ENCODE data around the gene ARHGAP22.

Gene ARHGAP22

DNA sequence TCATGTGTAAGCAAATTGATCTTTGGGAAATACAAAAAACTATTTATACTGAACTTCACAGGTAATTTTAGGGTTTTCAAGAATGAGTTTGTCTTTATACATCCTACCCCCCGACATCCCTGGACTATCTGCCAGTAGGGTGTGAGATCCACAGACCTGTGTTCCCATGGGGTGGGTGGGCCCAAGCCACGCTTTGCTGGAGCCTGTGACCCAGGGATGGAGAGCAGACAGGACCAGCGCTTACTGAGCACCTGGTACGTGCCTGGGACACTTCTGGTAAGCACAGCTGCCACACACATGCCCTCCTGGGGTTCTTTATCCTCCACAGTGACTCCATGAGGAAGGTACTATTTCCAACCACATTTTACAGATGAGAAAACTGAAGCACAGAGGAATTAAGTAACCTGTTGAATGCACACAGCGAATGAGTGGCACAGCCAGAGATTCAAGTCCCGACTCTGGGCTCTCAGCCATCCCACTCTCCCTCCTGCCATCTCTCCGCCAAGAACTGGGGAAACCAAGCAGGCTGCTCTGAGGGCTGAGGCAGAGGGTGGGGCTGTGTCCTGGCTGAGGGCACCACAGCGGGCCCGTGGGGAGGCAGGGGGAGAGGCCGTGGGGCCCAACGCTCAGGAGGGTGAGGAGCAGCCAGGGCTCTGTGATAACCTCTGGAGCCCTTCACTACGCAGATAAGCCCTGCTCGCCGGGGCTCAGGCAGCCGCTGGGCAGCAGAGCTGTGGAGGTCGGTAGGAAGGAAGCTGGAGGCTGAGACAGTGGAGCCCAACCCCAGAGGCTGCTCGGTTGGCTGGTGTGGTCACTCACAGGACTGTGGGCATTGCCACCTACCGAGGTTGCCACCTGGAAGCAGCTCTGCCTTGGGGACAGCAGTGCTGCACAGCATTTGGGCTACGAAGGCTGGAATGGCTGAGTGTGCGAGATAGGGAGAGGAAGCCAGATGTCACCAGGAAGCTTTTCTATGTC is 124.2 kb downstream of the ARHGAP22 start:
- DNase-seq (ENCODE audit: low read depth in 2 of 2, low spot score in 1 of 2): no peak

DNA sequence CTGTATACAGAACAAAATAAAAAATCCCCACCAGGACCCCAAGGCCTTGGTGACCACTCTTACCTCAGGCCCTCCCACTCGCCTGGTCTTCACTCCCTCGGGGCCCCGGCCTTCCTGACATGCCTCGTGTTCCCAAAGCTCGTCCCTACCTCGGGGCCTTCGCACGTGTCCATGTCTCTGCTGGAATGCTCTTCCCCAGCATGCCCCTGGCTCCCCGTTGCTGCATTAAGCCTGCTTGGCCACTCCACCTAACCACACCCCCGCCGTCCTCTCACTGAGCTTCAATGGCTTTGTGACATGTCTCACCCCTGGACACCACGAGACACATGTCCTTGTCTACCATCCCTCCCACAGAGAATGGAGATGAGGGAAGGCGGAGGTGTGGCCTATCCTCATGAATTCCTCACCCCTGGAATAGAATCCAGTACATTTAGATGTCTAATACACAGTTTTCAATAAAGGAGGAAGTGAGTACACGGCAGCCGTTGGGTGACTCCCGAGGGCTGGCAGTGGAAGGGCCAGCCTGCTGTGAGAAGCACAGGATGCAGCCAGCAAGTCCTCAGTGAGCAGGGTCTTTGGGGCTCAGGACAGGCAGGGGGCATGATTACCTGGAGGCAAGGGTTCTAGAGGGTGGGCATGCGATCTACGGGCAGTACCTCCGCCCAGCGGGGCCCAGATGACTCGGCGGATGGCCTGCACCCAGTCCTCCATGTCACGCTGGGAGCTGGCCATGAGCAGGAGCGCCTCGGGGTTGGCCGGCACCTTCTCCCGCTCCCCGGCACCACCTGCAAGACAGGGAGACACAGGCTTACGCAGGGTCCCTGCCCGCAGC is 125.7 kb downstream of the ARHGAP22 start:
- DNase-seq (ENCODE audit: low read depth in 2 of 2, low spot score in 1 of 2): no peak

DNA sequence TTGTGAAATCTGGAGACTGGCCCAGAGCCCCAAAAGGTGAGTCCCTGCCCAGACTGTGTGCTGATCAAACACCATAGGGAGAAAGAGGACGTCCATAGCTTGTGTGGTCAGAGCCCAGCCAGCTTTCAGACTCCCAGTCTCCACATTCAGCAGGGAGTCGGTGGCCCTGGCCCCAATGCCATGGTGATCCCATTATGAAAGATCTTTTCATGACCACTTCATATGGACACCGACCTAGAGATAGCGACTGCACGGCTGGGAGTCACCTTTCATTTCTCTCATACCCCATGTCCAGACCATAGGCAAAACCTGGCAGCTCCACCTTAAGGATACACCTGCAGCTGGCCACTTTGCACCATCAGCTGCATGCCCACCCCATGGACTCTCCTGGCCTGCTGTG is 126.4 kb downstream of the ARHGAP22 start:
- no peak for DNase-seq (ENCODE audit: low read depth in 2 of 2, low spot score in 1 of 2)

DNA sequence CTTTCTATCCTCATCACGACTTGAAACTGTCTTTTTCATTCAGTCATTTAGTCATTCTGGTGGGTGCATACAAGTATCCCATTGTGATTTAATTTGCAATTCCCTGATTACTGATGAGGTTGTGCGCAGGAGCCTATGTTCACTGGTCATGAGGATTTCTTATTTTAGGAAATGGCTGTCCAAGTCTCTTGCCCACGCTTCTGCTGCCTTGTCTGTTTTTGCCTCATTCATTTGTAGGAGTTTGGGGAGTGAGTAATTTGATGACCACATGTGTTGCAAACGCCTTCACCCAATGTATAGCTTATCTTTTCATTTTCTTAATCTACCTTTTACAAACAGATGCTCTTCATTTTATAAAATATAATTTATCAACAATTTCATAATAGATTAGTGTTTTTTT is 127.3 kb downstream of the ARHGAP22 start:
- no peak for DNase-seq (ENCODE audit: low read depth in 2 of 2, low spot score in 1 of 2)

DNA sequence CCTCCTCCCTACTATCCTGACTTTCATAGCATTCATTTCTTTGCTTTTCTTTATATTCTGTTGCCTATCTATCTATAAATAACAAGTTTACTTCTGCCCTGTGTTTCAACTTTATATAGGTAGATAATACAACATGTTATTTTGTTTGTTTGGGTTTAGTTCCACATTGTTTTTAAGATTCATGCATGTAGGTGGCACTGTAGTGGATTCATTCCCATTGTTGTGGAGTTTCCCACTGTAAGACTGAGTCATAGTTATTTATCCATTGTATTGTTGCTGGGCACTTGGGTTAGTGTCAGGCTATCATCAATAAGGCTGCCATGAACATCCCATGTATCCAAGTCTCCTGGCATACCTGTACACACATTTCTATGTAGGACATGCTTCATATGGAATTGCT is 127.7 kb downstream of the ARHGAP22 start:
- no peak for DNase-seq (ENCODE audit: low read depth in 2 of 2, low spot score in 1 of 2)

DNA sequence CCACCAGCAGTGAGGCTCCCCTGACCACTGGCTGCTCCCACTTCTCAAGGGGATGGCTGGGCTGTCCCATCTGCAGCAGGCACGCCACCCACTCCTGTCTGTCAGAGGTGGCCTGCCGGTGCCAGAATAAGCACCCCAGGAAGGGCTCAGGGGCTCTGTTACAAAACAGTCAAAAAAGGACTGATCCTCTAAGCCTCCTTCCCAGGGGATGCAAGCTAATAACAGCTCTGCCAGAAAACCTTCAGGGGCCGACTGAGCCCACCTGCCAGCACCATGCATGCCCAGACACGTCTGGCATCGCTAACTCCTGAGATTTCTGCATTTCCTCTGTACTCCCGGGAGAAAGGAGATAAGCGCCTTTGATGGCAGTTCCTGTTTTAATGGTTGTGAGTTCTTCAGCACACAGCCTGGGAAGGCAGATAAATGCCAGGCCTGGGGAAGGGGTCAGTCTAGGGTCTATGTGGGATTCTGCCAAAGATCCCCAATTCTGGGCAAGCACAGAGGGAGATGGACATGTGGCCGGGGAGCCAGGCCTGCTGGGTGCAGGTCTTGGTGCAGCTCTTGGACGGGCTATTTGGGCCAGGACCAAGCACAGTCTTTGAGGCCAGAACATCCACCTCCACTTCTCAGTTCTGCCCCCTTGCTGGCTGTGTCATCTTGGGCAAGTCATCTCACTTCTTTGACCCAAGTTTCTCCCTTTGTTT is 128.4 kb downstream of the ARHGAP22 start:
- no peak for DNase-seq (ENCODE audit: low read depth in 2 of 2, low spot score in 1 of 2)

DNA sequence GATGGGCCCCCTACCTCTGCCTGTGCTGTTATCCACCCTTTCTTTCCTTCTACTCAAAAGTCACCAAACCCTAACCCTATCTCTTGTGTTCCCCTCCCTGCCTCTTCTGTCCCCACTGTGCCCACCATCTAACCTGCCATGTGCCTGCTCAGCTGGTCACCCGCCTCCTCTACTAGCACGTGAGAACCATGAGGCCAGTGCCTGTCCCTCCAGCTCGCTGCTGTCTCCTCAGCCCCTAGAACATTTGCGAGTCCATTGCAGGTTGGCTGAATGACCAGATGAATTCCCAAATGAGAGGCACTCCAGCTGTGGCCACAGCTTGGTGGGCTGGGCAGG is 129.0 kb downstream of the ARHGAP22 start:
- no peak for DNase-seq (ENCODE audit: low read depth in 2 of 2, low spot score in 1 of 2)

DNA sequence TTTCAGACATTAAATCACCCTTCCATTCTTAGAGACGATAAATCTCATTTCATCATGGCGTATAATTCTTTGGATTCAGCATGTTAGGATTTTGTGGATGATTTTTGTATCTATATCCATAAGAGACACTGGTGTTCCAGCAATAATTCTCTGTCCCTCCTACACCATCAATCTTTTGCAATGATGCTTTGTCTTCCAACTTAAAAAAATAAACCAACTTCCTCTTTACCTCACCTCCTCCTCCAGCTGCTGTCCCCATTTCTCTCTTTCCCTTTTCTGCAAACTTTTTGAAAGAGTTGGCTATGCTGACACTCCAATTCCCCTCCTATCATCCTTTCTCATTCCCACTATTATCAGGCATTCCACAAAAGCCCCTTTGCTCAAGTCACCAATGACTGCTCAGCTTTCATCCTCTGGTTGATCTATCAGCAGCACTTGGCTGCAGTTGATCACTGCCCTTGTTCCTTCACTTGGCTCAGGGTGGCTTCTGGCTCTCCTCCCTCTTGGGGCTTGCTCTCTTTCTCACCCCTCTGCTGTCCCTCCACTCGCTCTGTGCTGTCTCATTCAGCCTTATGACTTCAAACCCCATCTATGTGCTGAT is 130.0 kb downstream of the ARHGAP22 start:
- no peak for DNase-seq (ENCODE audit: low read depth in 2 of 2, low spot score in 1 of 2)

DNA sequence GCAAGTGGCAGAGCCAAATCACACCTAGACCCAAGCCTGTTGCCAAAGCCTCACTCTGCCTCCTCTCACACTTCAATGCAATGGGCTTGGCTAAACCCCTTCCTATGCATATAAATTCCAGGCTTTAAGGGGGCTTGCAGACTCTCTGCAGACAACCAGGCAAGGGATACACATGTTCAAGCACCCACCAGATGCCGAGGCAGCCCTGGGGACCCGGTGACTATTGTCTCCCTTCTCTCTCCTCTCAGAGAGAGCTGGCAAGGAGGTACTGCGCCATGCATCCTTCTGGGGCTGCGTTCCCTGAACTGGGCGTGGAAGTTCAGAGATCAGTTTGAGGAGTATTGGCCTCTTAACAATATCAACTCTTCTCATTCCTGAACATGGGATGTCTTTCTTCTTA is 131.2 kb downstream of the ARHGAP22 start:
- DNase-seq (ENCODE audit: low read depth in 2 of 2, low spot score in 1 of 2): no peak

DNA sequence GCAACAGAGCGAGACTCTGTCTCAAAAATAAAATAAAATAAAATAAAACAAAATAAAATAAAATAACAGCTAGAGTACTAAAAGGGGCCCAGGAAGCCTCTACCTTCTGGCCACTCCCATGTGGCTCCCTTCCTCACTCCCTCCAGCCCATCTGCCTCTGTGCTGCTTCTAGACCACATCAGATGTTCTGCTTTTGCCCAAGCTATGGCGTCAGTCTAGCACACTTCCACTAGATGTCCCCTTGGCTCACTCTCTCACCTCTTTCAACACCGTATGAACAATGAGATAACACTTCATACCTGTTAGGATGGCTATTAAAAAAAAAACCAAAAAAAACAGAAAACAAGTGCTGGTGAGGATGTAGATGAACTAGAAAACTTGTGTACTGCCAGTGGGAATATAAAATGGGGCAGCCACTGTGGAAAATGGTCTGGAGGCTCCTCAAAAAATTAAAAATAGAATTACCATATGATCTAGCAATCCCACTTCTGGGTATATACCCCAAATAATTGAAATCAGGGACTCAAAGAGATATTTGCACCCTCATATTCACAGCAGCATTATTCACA is 132.3 kb downstream of the ARHGAP22 start:
- DNase-seq (ENCODE audit: low read depth in 2 of 2, low spot score in 1 of 2): no peak

DNA sequence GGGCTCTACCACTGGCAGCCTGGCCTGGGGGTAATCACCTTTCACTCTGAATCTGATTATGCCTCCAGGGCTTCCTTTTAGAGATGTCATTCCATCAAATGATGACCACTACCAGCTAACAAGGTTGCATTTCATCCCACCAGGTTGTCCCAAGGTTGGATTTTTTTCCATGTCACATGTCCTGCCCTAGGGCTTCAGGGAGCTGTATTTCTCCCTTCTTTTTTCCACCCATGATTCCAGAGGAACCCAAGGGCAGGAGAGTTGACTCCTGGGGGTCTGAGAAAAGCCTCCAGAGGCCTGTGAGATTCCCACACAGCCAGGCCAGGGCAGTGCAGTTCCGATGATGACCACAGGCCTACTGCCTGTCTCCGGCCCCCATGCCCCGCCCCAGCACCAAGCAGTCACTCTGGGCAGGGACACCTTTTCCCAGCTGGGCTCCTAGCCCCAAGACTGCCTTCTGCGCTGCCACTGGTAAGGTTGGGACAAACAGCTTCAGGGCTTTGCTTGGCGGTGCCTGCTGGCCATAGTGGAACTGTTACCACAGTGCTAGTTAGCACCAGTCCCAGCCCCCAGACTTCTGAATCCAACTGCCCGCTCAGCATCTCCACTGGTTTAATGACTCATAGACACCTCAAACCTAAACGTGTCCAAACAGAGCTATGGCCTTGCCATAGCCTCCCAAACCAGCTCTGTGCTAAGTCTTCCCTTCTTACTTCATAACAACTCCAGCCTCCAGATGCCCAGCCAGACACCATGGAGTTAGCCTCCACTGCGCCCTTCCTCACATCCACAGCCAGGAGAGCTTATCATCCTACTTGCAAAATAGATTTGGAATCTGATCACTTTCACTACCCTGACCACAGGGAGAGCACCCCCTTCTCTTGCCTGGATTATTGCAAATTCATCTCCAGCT is 133.7 kb downstream of the ARHGAP22 start:
- DNase-seq (ENCODE audit: low read depth in 2 of 2, low spot score in 1 of 2): no peak

DNA sequence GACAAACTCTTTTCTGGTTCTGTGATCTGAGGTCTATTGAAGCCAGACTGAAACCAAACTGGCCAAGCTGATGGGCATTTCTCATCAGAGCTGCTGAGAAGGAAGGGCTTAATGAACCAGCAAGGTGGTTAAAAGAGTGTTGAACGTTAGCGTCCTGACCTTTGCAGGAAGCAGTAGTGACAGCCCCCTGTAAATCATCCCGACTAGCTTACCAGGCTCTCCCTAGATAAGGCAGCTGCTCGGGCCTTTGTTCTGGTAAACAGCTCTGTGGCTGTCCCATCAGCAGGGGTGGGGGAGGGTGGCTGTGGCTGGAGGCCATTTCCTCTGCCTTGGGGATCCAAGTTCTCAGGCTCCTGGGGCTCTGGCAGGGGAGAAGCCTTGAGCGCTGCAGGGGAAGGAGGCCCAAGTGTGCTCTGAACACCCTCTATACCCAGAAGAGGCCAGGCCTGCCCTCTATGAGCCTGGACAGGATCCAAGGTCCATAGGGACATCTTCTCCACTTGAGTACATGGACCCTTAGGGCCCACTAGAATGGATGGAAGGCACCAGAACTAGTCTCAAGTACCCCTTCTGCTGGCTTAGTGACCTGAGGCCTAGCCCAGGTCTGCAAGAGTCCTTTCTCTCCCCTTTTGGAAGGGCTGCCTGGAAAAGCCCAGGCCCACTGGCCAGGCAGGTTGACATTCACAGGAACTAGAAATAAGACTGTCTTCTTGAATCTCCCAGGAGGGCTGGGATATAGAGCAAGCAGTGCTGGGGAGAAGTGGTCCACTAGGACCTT is 134.6 kb downstream of the ARHGAP22 start:
- DNase-seq (ENCODE audit: low read depth in 2 of 2, low spot score in 1 of 2): no peak

DNA sequence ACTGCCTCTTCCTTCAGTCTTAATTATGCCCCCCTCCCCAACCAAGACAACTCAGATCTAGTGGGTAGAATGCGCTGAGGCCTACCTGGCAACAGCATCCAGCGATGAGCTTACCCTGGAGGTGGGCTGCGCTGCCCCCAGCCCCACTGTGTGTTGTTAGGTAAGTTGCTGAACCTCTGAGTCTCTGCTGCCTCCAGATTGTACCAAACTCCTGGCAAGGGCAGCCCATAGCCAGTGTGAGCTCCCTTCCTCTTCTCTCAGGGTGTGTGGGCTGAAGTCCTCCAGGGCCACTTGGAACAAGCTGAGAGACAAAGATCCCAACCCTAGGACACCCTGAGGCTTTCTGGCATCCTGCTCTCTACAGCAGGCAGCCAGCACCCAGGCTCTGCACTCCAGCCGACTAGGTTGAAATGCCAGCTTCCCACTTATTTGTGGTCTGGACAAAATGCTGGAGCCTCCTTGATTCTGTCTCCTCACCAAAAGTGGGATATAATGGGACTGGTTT is 135.3 kb downstream of the ARHGAP22 start:
- DNase-seq (ENCODE audit: low read depth in 2 of 2, low spot score in 1 of 2): no peak

DNA sequence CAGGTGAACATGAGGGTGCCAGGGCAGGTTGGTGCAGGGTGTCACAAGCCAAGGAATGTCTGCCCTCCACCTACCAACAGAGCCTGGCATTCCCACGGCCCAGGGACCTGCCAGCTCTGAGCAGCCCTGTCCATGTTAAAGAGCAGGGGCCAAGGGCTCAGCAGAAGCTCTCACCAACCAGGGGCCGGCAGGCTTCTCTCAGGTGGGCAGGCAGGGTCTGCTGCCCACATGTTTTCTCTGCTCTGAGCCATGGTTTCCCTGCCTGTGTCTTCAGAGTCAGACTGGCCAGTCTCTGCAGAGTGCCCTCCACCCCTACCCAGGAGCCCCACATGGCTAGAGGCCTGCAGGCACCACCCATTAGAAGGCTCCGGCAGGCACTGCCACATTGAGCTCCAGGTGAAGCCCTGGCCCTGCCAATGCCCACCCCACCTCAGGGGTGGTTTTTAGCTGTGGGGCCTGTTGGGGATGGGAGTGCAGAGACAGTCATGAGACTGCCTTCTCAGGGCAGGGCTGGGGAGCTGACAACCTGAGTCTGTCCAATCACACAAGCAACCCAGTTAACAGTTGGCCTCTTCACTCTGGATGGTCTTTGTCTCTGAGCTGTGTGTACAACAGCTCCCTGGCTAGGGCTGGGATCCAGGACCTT is 135.9 kb downstream of the ARHGAP22 start:
- DNase-seq (ENCODE audit: low read depth in 2 of 2, low spot score in 1 of 2): no peak

DNA sequence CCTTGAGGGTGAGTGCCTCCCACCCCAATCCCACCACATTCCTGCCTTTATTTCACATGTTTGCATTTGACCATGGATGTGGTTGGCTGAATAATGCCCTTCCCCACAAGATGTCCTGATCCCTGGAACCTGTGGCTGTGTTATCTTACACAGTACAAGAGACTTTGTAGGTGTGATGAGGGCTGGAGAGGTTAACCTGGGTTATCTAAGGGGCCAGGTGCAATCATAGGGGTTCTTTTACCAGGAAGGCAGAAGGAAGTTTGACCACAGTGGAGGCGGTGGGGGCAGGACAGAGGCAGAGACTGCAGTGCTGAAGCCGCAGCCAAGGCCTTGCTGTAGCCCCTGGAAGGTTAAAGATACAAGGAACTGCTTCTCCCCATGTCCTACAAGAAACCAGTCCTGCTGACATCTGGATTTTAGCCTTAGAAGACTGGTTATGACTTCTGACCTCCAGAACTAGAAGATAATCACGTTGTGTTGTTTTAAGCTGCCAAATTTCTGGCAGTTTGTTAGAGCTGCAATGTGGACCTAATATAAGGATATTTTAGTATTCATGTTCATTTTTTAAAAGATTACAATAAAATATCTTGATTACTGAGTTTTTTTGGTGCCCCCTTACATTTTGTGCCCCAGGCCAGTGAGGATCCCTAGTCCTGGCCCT is 136.6 kb downstream of the ARHGAP22 start:
- no peak for DNase-seq (ENCODE audit: low read depth in 2 of 2, low spot score in 1 of 2)

DNA sequence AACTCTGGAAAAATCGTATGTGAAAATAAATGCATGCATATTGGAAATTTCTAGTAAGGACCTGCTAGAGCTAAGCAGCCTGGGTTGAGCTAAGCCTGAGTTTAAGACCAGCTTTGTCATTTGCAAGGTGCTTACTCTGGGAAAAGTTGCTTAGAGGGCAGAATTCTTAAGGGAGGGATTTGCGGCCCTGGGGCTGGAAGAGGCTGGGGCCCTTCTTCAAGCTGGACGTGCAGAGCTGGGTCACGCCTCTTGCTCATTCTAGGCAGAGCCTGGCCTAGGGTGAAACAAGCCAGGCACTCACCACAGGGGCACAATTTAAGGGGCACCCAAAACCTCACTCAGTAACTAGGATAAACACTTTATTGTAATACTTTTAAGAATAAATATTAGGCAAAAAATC is 137.2 kb downstream of the ARHGAP22 start:
- no peak for DNase-seq (ENCODE audit: low read depth in 2 of 2, low spot score in 1 of 2)

DNA sequence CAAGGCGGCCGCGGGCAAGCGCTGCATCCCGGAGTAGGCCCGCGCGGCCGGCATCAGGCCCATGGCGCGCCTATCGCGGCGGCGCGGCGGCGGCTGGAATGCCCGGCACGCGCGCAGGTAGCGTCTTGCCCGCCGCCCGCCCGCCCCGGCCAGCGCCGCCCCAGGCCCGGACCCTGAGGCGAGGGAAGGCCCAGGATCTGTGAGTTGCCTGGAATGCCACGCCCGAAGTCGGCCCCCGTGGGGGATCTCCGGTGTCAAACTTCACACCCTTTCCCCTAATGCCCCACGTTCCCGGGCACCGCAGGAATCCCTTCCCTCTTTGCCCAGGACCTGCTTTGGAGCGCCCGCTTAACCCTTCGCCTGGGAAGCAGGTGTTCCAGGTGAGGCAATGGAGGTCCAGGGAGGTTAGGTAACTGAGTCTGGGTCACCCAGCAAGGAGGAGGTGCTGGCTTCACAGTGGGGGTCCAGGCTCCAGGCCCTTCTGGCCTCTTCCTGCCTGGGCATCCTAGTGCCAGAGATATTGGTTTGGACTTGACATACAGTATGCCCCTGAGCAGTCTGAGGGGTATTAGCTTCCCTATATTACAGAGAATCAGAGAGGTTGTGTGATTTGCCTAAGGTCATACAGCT is 138.1 kb downstream of the ARHGAP22 start:
- DNase-seq (ENCODE audit: low read depth in 2 of 2, low spot score in 1 of 2): no peak
